Measurements from ENCODE around the gene TSPAN18.

- TF ChIP-seq CTCF (IDR thresholded peaks at IDR 0.05; ENCODE audit: low read depth, low read length, poor library complexity, severe bottlenecking) (no peak), EZH2phosphoT487 (IDR thresholded peaks at IDR 0.05; ENCODE audit: borderline replicate concordance, low read length) (no peak)
These were observed 225.3 kb downstream of the TSPAN18 start for GRCh38 chr11:44952082-44952481.

All from DOHH2 (cell line).